Stimulated activated CD4-positive, alpha-beta T cell treated with anti-CD3 and anti-CD28 coated beads, Interleukin-15, amount 100 ng/mL, for 1 hour (primary cell): Measurements from ENCODE around the gene SMARCE1.
"Not testable (repeated sequence)": the region's sequence is repeated elsewhere in the genome, so short reads cannot be mapped to it uniquely, and the experiment has no call there.

ENCODE experiments used
- DNase-seq, 2 donors: peaks; one replicate each; pipeline ENCODE4 v3.0.0-alpha.2; 2020; ENCODE audit warnings: low read depth in 1 of 2, low spot score in 1 of 2

SMARCE1 gene

DNA sequence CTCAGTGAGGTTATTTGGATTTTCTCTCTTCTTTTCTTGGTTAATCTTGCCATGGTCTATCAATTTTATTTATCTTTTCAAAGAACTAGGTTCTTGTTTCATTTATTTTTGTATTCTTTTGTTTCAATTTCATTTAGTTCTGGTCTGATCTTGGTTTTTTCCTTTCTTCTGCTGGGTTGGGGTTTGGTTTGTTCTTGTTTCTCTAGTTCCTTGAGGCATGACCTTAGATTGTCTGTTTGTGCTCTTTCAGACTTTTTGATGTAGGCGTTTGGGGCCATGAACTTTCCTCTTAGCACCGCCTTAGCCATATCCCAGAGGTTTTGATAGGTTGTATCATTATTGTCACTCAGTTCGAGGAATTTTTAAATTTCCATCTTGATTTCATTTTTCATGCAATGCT, 61.4 kb downstream of the SMARCE1 start:
- not testable (repeated sequence) for DNase-seq

DNA sequence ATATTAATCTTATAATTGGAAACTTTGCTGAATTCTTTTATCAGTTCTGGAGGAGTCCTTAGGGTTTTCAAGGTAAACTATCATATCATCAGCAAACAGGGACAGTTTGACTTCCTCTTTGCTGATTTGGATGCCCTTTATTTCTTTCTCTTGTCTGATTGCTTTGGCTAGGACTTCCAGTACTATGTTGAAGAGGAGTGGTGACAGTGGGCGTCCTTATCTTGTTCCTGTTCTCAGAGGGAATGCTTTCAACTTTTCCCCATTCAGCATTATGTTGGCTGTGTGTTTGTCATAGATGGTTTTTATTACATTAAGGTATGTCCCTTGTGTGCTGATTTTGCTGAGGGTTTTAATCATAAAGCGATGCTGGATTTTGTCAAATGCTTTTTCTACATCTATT, 62.7 kb downstream of the SMARCE1 start:
- not testable (repeated sequence) for DNase-seq

DNA sequence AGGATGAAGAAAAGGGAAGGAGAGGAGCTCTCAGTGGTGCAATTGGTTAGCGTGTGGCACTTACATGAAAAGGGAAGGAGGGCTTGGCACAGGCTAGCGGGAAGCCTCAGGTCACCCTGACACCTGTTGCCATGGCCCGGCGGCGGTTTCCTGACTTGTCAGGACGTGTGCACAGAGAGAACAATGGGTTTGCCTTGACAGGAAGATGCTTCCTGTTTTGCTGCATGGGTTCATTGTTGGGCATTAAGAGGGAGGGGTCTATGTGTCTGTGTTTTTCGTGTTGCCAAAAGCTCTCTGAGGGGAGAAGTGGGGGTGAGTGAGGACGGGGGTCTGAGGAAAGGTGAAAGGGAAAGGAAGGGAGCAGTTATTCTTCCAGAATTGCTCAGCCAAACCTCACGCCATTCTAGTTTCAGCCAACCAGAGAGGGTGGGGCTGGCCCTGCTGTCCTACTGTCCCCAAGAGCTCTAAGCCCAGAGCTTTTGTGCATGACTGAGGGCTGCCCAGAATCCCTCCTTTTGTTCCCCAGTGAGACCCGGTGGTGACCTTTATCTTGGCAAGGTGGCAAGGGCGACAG, 65.2 kb downstream of the SMARCE1 start:
- DNase-seq = peak in 1 of 2 donors; percentile 46

DNA sequence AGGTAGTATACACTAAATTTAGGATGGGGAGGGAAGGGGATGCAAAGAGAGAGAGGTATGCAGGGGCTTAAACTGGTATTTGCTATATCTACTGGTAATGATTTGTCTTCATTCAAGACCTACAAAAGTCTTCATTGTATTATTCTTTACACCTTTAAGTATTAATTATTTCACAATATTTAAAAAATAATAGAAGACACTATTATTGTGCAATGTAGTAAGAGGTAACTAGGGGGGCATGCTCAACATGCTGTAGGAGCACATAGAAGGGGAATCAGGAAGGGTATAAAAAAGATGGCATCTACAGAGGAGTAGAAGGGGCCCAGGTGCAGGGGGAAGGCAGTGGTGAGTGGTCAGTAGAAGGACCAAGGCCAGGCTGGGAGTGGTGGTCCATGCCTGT, 67.5 kb downstream of the SMARCE1 start:
- no peak for DNase-seq

DNA sequence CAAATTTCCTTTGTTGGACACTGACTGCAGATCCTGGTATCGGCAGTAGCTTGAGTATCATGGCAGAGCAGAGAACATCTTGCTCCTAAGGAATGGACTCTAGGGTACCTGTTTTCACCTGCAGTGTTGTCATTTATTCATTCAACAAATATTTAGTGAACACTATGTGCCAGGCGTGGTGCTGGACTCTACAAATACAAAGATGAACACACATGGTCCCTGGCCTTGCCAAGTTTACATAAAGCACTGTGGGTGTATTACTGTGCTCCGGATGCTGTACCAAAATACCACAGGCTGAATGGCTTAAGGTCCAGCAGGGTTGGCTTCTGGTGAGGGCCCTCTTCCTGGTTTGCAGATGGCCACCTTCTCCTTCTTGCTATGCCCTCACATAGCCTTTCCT, 68.1 kb downstream of the SMARCE1 start:
- DNase-seq = no peak

DNA sequence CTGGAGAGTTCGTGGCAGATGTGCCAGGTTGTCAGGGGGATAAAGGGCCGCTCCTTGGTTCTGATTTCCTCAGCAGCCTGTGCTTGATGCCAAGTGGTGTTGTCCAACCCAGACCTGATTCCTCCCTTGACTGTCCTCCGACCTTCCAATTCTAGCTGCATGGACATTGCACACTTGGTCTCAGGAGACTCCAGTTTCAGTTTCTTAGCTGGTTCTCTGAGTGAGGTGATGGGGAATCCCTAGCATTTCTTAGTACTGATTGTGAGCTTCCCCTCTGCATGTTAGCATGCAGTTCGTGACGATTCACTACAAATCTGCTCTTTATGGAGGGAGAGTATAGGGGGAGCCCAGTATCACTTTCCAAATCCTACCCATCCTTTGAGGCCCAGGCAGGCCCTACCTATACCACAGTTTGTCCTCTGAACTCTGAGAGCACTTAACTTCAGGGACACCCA, 70.0 kb downstream of the SMARCE1 start:
- DNase-seq = no peak

DNA sequence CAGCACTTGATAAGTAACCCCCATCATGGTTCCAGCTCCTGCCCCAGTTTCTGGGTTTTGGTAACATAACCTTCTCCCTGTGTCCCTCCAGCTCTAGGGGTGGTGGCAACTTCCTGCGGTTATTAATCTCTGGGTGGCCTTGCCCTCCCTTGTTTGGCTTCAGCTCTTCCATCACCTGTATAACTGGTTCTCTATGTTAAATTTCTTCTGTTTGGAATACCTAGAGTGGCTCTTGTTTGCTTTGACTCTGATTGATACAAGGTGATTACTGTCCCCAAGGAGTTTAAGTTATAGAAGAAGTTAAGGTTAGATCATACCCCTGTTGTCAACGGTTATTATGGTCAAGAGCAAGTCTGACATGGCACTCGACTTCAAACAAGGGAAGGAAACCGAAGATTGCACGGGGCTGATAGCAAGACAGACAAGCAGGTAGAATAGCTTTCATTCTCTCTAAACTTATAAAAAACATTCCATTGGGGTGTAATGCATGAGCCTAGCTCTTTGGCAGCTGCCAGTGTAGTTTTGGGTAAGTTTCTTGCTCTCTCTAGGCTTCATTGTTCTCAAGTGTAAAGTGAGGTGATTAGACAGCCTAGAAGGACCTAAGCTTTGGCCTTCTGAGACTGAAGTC, 71.4 kb downstream of the SMARCE1 start:
- DNase-seq = no peak
